Right atrium auricular region (tissue), 2 donors: ENCODE data around the gene CEP57L1. TPM values are rescaled to one million over a fixed set of nuclear protein-coding genes. Genes with fewer than 3 reads are reported as not detected.
"Not testable (repeated sequence)": the region's sequence is repeated elsewhere in the genome, so short reads cannot be mapped to it uniquely, and the experiment has no call there.

Experiments
- DNase-seq: peaks from one replicate; pipeline ENCODE4 v3.0.0-alpha.2; 2019; ENCODE audit warnings: low spot score
- H3K27ac ChIP-seq, 2 donors: fragments of 200-600 bp; sonication (generic); 1 replicate in 1 of 2; 2 replicates in 1 of 2; pipeline ENCODE4 v1.5.1; 2016 to 2019
- H3K27me3 ChIP-seq, 2 donors: fragments of 200-600 bp; sonication (generic); one replicate each; pipeline versions ENCODE4 v1.5.1 to v1.6.0; 2017 to 2019
- H3K36me3 ChIP-seq: fragments of 200-600 bp; sonication (generic); one replicate; pipeline ENCODE4 v1.5.1; 2016
- H3K4me1 ChIP-seq, 2 donors: fragments of 200-600 bp; sonication (generic); one replicate each; pipeline versions ENCODE4 v1.5.1 to v1.6.0; 2017 to 2019
- H3K4me3 ChIP-seq, 2 donors: fragments of 200-600 bp; sonication (generic); 1 replicate in 1 of 2; 2 replicates in 1 of 2; pipeline ENCODE4 v1.5.1; 2017 to 2019; ENCODE audit warnings: mild to moderate bottlenecking in 1 of 2, moderate library complexity in 1 of 2
- H3K9me3 ChIP-seq, 2 donors: fragments of 200-600 bp; sonication (generic); one replicate each; pipeline ENCODE4 v1.5.1; 2019
- CTCF ChIP-seq, 2 donors: fragments of 200-600 bp; sonication (generic); IDR thresholded peaks; one replicate each; pipeline ENCODE4 v1.5.1; 2019; ENCODE audit warnings: antibody characterized with exemption in 2 of 2
- total RNA-seq, 2 donors: library from RNA; depleted of rRNA; stranded (reverse); fragments of >200 nt; gene quantifications; one replicate each; pipeline ENCODE4 v1.1.0, GENCODE V29; 2016

CEP57L1 gene
- total RNA-seq, 2 donors from 2014 or later: 6.9 to 15.6 TPM

DNA sequence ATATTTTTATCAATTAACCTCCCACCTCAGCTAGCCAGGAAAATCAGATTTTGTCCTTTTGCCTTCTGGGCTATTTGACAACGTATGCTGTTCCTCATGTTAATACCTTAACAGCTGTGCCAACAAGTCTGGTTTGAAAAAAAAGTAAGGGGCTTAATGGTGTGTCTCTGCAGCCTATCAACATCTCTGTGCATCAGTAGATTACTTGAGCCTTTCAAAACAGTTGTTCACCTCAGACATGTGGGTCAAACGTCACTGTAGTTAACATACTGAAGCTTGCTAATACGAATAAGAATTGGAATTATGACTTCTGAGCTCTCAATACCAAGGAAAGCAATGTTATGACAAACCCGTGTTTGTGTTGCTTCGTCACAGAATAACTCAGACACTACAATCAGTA lies 23.0 kb downstream of the CEP57L1 start:
- H3K4me1 ChIP-seq: peaks cover 0 to 29% of the 10 kb centered on the region in 2 donors
- TF ChIP-seq CTCF (IDR thresholded peaks at IDR 0.05): no peak
- no peaks in the 10 kb centered on the region for H3K27me3 ChIP-seq
- no peak overlapping the region for H3K27ac ChIP-seq
- DNase-seq: no peak
- no peak overlapping the region for H3K4me3 ChIP-seq
- H3K9me3 ChIP-seq: no peaks in the 10 kb centered on the region
- no peaks in the 10 kb centered on the region for H3K36me3 ChIP-seq

GRCh38 chr6:109118871-109119354 lies 23.6 kb downstream of the CEP57L1 start:
- DNase-seq: no peak
- Histone ChIP-seq H3K27me3 (no peaks in the 10 kb centered on the region), H3K9me3 (no peaks in the 10 kb centered on the region), H3K4me3 (no peak overlapping the region), H3K36me3 (no peaks in the 10 kb centered on the region), H3K27ac (no peak overlapping the region), H3K4me1 (peaks cover 0 to 29% of the 10 kb centered on the region in 2 donors)
- no peak for TF ChIP-seq CTCF (IDR thresholded peaks at IDR 0.05)

- H3K4me3 ChIP-seq: no peak overlapping the region
- H3K36me3 ChIP-seq: no peaks in the 10 kb centered on the region
- TF ChIP-seq CTCF (IDR thresholded peaks at IDR 0.05): no peak
- no peak for DNase-seq
- H3K27ac ChIP-seq: peak overlapping the region in 1 of 2 donors; percentile 5
- H3K4me1 ChIP-seq: peaks cover 0 to 29% of the 10 kb centered on the region in 2 donors
- no peaks in the 10 kb centered on the region for H3K27me3 ChIP-seq
- no peaks in the 10 kb centered on the region for H3K9me3 ChIP-seq
Measured at GRCh38 chr6:109121411-109121810, 26.1 kb downstream of the CEP57L1 start.

- Histone ChIP-seq H3K4me1 (peaks cover 0 to 14% of the 10 kb centered on the region in 2 donors), H3K27ac (no peak overlapping the region), H3K36me3 (no peaks in the 10 kb centered on the region), H3K4me3 (no peak overlapping the region), H3K9me3 (no peaks in the 10 kb centered on the region), H3K27me3 (no peaks in the 10 kb centered on the region)
- no peak for DNase-seq
- TF ChIP-seq CTCF (IDR thresholded peaks at IDR 0.05): no peak
Measured at GRCh38 chr6:109124219-109124618, 28.9 kb downstream of the CEP57L1 start.

DNA sequence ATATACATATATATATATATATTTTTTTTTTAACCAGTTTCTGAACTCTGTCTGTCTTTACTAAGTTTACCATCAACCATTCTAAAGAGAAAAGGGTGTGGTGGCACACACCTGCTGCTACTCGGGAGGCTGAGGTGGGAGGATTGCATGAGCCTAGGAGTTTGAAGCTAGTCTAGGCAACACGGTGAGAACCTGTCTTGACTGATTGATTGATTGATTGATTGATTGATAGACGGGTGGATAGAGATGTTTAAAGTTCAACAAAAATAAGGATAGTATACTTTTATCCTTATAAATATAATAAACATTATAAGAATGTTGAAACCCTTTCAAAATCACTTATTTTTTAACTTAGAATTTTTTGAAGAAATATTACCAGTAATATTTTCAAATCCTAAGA lies 30.2 kb downstream of the CEP57L1 start:
- H3K27ac ChIP-seq: no peak overlapping the region
- TF ChIP-seq CTCF (IDR thresholded peaks at IDR 0.05): no peak
- H3K27me3 ChIP-seq: no peaks in the 10 kb centered on the region
- peaks cover 0 to 8% of the 10 kb centered on the region in 2 donors for H3K4me1 ChIP-seq
- no peak for DNase-seq
- no peaks in the 10 kb centered on the region for H3K9me3 ChIP-seq
- no peak overlapping the region for H3K4me3 ChIP-seq
- no peaks in the 10 kb centered on the region for H3K36me3 ChIP-seq

DNA sequence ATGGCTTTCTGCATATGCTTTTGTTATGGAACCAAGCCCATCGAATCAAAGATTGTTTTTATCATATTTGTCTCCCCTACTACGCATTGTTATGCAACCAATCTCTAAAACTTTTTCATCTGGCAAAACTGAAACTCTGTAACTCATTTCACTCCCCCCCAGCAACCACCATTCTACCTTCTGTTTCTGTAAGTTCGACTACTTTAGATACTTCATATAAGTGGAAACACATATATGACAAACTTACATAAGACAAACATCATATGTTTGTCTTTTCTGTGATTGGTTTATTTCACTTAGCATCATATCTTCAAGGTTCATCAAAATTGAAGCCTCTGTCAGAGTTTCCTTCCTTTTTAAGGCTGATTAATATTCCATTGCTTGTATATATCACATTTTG lies 34.8 kb downstream of the CEP57L1 start:
- no peaks in the 10 kb centered on the region for H3K36me3 ChIP-seq
- TF ChIP-seq CTCF (IDR thresholded peaks at IDR 0.05): no peak
- no peaks in the 10 kb centered on the region for H3K9me3 ChIP-seq
- H3K27ac ChIP-seq: no peak overlapping the region
- DNase-seq: no peak
- H3K4me1 ChIP-seq: no peaks in the 10 kb centered on the region
- H3K4me3 ChIP-seq: no peak overlapping the region
- no peaks in the 10 kb centered on the region for H3K27me3 ChIP-seq

GRCh38 chr6:109135600-109135999 lies 40.3 kb downstream of the CEP57L1 start:
- H3K27me3 ChIP-seq, H3K27ac ChIP-seq, H3K4me3 ChIP-seq, H3K9me3 ChIP-seq, H3K36me3 ChIP-seq, H3K4me1 ChIP-seq, DNase-seq: not testable (repeated sequence)

DNA sequence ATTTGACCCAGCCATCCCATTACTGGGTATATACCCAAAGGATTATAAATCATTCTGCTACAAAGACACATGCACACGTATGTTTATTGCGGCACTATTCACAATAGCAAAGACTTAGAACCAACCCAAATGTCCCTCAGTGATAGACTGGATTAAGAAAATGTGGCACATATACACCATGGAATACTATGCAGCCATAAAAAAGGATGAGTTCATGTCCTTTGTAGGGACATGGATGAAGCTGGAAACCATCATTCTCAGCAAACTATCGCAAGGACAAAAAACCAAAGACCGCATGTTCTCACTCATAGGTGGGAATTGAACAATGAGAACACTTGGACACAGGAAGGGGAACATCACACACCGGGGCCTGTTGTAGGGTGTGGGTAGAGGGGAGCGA lies 40.7 kb downstream of the CEP57L1 start:
- H3K4me1 ChIP-seq, H3K4me3 ChIP-seq, H3K36me3 ChIP-seq, H3K9me3 ChIP-seq, H3K27me3 ChIP-seq, H3K27ac ChIP-seq, DNase-seq: not testable (repeated sequence)

GRCh38 chr6:109136530-109136929 lies 41.2 kb downstream of the CEP57L1 start:
- not testable (repeated sequence) for H3K36me3 ChIP-seq, H3K4me3 ChIP-seq, DNase-seq, H3K27ac ChIP-seq, H3K27me3 ChIP-seq, H3K4me1 ChIP-seq, H3K9me3 ChIP-seq
